Central memory CD8-positive, alpha-beta T cell (primary cell): ENCODE data around the gene BAHCC1.

ENCODE experiments used
- ATAC-seq: fragments of 150-1000 bp; cut with Tn5 transposase; replicated peaks from 2 replicates; pipeline ENCODE4 v1.10.0; 2022; ENCODE audit warnings: mild to moderate bottlenecking, moderate FRiP score, moderate number of reproducible peaks; ENCODE audit not compliant: poor library complexity, severe bottlenecking; ENCODE audit errors: extremely low read depth
- DNase-seq, 2 donors: peaks; one replicate each; pipeline ENCODE4 v3.0.0; 2021; ENCODE audit warnings: low spot score in 2 of 2
- H3K27ac Mint-ChIP-seq: one replicate; pipeline ENCODE4 v1.8.0; 2022; ENCODE audit warnings: low read depth, mild to moderate bottlenecking, moderate library complexity, mixed read lengths
- H3K27me3 Mint-ChIP-seq: one replicate; pipeline ENCODE4 v1.8.0; 2022; ENCODE audit warnings: mixed read lengths
- H3K36me3 Mint-ChIP-seq: one replicate; pipeline ENCODE4 v1.8.0; 2022; ENCODE audit warnings: mild to moderate bottlenecking, moderate library complexity, mixed read lengths; ENCODE audit not compliant: insufficient read depth
- H3K4me1 Mint-ChIP-seq: one replicate; pipeline ENCODE4 v1.8.0; 2022; ENCODE audit warnings: mixed read lengths
- H3K4me3 Mint-ChIP-seq: one replicate; pipeline ENCODE4 v1.8.0; 2022; ENCODE audit warnings: mild to moderate bottlenecking, moderate library complexity, mixed read lengths
- H3K9me3 Mint-ChIP-seq: one replicate; pipeline ENCODE4 v1.8.0; 2022; ENCODE audit warnings: mixed read lengths

BAHCC1 gene

DNA sequence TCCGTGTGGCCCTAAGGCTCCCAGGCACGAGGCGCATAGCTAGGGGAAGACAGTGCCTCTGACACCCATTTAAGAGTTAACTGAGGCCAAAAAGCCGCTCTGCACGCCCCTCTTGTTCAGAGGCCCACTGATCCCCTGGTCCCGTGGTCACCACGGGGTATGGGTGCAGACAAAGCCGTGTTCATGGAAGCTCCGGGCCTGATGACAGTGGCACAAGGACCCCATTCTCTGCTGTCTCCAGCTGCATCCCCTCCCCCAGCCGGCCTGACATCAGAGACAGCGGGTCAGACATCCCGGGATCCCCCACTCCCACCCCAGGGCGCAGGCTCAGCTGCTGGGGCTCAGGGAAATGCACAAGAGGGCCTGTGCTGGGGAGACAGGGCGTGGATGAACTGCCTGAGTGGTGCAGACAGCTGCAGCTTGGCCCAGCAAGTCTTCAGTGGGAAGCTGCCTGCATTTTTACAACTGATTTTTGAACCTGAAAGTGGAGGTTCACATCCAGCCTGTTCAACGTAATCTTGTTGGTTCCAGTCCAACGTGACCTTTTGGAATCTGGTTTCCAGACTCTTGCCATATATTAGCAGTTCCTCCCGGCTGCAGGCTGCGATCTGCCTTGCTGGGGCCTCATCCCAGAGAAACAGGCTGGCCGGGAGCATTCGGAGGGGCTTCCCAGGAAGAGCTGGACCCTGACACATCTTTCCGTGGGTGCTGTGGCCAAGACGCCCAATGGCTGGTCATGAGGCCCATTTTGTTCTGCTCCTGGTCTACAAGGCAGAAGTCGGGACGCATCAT is 9.7 kb upstream of the BAHCC1 start:
- H3K36me3 Mint-ChIP-seq, result peaks cover 1% of the 10 kb centered on the region
- H3K27ac Mint-ChIP-seq, result no peak overlapping the region
- H3K4me1 Mint-ChIP-seq, result peaks cover 5% of the 10 kb centered on the region
- H3K4me3 Mint-ChIP-seq, result peak overlapping the region; percentile 56
- DNase-seq (no peak), ATAC-seq (no peak)
- H3K27me3 Mint-ChIP-seq, result peaks cover 63% of the 10 kb centered on the region
- no peaks in the 10 kb centered on the region for H3K9me3 Mint-ChIP-seq

DNA sequence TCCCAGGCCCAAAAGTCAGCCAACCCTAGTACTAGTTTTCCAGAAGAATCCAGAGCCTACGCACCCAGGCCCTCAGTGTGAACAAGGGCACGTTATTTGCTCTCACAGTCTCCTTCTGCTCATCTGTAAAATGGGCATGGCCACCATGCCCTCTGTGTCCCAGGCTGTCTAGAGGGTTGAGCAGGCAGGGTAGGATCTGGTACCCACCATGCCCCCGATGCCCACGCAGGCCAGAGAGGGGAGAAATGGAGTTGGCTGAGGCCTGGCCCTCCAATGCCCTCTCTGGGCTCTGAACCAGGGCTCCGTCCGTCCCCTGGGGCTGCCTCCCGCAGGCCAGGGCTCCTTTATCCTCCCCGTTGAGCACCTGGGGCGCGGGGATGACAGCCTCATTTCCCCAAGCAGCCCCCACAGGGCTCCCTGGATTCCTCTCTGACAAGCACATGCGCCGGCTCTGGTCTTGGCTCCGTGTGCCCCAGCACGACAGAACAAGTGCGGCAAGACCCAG is 9.1 kb upstream of the BAHCC1 start:
- H3K9me3 Mint-ChIP-seq, result no peaks in the 10 kb centered on the region
- ATAC-seq (no peak), DNase-seq (no peak)
- H3K27ac Mint-ChIP-seq, result no peak overlapping the region
- peak overlapping the region; percentile 56 for H3K4me3 Mint-ChIP-seq
- peaks cover 64% of the 10 kb centered on the region for H3K27me3 Mint-ChIP-seq
- H3K36me3 Mint-ChIP-seq, result peaks cover 1% of the 10 kb centered on the region
- peaks cover 5% of the 10 kb centered on the region for H3K4me1 Mint-ChIP-seq

DNA sequence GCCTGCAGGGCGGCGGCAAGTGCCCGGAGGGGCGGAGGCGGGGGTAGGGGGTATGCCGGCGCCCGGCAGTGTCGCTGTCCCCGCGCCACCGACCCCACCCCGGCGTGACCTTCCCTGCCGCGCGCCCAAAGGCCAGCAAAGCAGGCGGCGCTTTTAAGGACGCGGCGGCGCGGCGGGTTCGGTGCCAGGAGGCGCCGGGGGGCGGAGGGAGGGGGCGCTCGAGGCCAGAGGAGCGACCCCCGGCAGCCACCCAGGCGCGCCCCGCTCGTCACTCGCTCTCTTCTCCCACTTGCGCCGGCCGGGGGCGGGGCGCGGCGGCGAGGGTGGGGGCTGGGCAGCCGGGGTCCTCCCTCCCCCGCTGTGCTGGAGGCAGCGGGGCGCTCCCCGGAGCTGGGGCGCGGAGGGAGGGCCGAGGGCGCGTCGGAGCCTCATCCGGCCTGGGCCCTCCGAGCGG is 8.6 kb upstream of the BAHCC1 start:
- Mint-ChIP-seq H3K9me3 (no peaks in the 10 kb centered on the region), H3K4me3 (peak overlapping the region; percentile 56), H3K27ac (no peak overlapping the region), H3K36me3 (peaks cover 1% of the 10 kb centered on the region), H3K27me3 (peaks cover 64% of the 10 kb centered on the region), H3K4me1 (peaks cover 5% of the 10 kb centered on the region)
- peak; percentile 38 for ATAC-seq
- DNase-seq, result no peak

DNA sequence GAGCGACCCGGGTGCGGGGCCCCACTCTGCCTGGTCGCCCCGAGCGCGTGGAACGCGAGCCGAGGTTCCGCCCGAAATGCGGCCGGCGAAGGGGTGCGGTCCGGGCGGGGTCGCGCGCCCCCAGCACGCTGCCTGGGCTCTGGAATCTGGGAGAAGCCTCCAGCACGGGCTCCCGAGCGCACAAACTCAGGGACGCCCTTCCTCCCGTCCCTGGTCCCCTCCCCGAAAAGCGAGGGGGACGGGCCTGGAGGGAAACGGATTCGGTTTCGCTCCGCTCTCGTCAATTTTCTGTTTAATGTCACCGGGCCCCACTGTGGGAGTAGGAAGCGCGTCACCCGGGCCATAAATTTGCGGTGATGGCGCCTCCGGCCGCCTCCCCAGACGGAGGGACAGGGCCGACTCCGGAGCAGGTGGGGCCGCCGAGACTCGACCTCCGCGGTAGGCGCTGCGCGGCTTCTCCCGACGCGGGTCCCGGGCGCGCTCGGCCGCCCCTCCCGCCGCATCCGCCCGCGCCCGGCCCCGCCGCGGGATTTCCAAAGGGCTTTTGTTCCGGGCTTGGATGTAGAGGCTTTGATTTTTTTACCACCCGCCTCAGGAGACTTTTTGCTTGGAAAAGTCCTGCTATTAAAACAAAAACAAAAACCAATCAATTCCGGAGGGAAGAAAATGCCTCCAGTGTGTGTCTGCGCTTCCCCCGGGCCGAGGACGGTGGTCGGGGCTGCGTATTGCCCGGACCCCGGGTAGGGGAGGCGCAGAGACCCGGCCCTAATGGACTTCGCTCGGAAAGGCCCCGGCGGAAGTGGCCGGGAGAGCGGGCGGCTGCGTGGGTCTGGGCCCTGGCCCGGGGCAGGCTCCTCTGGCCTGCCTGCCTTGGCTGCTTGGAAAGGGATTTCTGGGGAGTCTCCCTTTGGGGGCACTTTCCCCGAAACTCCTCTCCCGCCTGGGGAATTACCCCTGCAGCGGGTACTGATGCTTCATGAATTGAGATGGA is 7.9 kb upstream of the BAHCC1 start:
- H3K4me1 Mint-ChIP-seq, result peaks cover under 1% of the 10 kb centered on the region
- no peak overlapping the region for H3K27ac Mint-ChIP-seq
- no peak for DNase-seq
- H3K4me3 Mint-ChIP-seq, result peak overlapping the region; percentile 41
- peak; percentile 42 for ATAC-seq
- no peaks in the 10 kb centered on the region for H3K9me3 Mint-ChIP-seq
- peaks cover 65% of the 10 kb centered on the region for H3K27me3 Mint-ChIP-seq
- H3K36me3 Mint-ChIP-seq, result peaks cover 5% of the 10 kb centered on the region

DNA sequence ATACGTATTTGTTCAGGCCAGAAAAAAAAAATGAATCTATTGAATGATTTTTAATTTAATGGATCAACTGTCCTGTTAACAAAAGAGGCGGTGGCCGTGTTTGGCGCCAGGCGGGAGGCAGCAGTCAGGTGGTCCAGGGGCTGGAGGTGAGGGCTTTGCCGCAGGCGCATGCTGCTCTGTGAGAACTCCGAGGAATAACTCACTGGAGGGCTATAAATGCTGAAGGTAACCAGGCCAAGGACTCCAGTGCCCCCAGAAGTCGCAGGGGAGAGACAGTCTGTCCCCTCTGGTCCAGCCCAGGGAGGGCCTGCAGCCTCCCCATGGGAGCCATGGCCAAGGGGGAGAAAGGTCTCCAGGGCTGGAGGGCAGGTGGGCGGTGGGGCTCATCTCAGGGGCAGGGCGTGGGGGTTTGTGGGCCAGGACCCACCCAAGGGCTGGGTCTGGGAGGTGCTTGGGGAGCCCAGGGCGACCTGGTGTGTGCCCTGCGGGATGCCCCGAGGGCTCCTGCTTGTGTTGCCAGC is 7.1 kb upstream of the BAHCC1 start:
- Mint-ChIP-seq H3K9me3 (no peaks in the 10 kb centered on the region), H3K36me3 (peaks cover 5% of the 10 kb centered on the region), H3K27ac (no peak overlapping the region), H3K4me3 (no peak overlapping the region), H3K4me1 (no peaks in the 10 kb centered on the region), H3K27me3 (peaks cover 67% of the 10 kb centered on the region)
- ATAC-seq, result no peak
- no peak for DNase-seq

DNA sequence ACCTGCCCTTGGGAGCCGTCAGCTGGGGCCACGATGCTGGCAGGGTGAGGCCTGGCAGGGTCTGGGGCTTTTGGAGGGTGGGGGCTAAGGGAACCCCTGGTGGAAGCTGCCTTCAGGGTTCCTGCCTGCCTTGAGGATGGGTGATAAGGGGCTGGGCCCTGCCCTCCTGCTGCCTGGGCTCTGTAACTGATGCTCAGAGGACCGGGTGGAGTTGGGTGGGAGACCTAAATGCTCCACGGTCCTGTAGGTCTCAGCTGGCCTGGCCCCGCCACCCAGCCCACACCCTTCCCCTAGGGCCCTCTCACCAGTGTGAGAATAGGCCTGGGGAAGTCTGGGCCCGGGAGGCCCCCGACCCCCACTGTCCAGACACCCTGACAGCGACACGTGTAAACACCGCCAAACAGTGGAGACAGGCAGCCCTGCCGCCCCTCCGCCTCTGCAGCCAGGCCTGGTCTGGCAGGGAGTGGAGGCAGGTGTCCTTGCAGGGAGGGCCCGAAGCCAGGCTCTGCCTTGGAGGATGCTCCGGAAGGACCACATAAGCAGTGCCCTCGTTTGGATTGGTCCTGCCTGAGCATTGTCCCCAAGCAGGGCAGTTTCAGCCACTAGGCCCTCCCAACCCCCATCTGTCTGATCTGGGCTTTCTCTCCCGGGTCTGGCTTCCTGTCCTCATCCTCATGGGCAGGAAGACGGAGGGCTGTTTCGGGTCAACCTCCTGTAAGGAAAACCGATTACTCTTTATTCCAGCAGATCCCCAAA is 6.5 kb upstream of the BAHCC1 start:
- no peak for ATAC-seq
- H3K4me1 Mint-ChIP-seq, result no peaks in the 10 kb centered on the region
- no peak for DNase-seq
- H3K9me3 Mint-ChIP-seq, result no peaks in the 10 kb centered on the region
- H3K27me3 Mint-ChIP-seq, result peaks cover 68% of the 10 kb centered on the region
- H3K36me3 Mint-ChIP-seq, result peaks cover 5% of the 10 kb centered on the region
- no peak overlapping the region for H3K27ac Mint-ChIP-seq
- no peak overlapping the region for H3K4me3 Mint-ChIP-seq

DNA sequence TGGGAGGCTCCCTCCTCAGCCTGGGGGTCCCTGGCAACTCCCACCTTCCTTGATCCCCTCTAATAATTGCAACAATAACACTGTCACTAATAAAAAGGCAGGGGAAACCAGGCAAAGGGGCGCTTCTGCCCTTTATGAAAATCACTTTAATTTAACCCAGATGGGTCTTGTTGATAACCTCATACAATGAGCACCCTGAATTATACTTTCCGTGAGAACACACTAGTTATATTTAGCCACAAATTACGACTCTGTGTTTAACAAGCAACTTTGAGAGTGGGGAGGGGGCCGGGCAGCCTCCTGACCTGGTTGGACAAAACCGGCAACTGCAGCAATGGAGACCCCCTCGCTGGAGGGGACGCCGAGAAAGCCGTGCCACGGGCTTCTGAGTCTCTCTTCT is 5.7 kb upstream of the BAHCC1 start:
- DNase-seq, result no peak

DNA sequence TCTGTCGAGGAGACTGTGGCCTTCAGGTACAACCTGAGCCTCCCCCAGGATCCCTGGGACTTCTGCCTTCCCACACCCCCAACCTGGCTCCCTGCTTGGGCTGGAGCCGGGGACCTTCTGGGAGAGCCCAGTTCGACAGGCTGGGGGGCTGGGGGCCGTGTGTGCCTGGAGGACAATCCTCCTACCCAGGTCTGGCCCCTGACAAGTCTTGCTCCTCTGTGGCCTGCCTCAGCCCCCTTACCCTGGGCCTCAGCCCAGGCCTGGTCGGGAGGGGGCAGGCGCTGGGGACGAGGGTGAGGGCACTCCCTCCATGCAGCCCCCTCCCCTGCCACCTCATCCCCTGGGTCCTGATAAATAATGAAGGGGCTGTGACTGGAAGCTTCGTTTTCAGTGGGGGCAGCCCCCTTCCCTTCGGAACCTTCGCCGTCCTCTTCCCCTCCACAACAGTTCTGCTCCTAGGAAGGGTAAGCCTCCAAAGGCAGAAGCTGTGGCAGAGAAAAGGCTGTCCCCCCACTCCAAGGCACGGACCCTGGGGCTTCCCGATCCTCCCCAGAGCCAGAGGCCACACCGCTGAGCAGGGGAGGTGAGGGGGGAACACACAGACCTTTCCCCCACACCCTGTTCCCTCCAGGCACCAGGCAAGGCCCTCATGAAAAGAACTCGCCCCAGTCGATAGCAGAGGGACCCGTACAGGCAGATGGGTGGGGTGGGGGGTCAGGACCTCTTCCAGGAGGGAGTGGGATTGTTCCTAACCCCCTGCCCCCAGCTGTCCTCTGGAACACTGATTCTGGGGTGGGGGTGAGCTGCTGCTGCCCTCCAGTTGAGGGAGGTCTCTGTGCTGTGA is 5.0 kb upstream of the BAHCC1 start:
- Mint-ChIP-seq H3K27ac (no peak overlapping the region), H3K9me3 (no peaks in the 10 kb centered on the region), H3K4me3 (no peak overlapping the region), H3K4me1 (peaks cover 12% of the 10 kb centered on the region), H3K36me3 (peaks cover 17% of the 10 kb centered on the region), H3K27me3 (peaks cover 73% of the 10 kb centered on the region)
- DNase-seq (no peak), ATAC-seq (no peak)

More for the DNA sequence above, 5.7 kb upstream of the BAHCC1 start:
- H3K4me3 Mint-ChIP-seq, result no peak overlapping the region
- no peak for ATAC-seq
- H3K4me1 Mint-ChIP-seq, result peaks cover 8% of the 10 kb centered on the region
- no peaks in the 10 kb centered on the region for H3K9me3 Mint-ChIP-seq
- H3K27me3 Mint-ChIP-seq, result peaks cover 73% of the 10 kb centered on the region
- H3K36me3 Mint-ChIP-seq, result peaks cover 11% of the 10 kb centered on the region
- no peak overlapping the region for H3K27ac Mint-ChIP-seq

DNA sequence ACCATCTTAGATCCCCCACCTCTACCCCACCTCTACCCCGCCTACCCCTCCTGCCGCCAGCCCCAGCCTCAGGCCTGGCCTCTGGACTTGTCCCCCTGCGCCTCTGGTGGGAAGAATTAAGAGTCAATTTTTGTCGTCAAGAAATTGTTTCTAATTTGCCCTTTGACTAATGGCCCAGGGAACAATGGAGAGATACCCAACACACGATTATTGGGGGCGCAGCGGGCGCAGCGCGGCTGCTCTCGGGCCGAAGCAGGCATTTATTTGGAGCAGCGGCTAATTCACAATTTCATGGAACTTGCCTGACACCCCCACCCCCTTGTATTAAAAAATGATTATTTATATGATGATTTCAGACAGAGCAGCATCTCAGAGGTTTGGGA is 4.4 kb upstream of the BAHCC1 start:
- no peak for ATAC-seq
- Mint-ChIP-seq H3K9me3 (no peaks in the 10 kb centered on the region), H3K27me3 (peaks cover 71% of the 10 kb centered on the region), H3K27ac (no peak overlapping the region), H3K4me3 (no peak overlapping the region), H3K36me3 (peaks cover 18% of the 10 kb centered on the region), H3K4me1 (peaks cover 13% of the 10 kb centered on the region)
- no peak for DNase-seq

DNA sequence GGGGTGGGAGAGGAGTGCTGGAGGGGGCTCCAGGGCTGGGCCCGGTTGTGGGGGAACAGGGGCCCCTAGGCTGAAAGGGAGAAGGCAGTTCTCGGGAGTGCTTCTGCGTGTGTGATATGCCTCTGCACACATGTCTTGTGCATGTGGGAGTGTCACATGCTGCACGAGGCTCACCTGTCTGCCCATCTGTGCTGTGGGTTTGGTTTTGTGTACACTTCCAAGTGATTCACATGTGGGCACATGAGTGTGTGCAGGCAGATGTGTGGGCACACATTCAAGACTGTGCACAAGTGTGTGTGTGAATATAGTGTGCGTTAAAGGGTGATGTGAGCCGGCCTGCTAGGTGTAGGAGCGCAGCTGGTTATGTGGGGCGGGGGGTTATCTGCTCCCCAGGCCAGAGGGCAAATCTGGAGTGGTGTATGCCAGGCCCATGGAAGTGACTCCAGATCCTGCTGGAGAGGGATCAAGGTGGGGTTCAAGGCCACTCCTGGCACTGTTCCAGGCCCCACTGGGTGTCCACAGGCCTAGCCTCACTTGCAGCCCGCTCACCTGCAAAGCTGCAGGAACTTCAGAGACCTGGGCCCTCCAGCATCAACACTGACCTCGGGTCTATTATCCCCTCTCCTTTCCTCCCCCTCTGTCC is 3.8 kb upstream of the BAHCC1 start:
- Mint-ChIP-seq H3K36me3 (peaks cover 18% of the 10 kb centered on the region), H3K27me3 (peaks cover 66% of the 10 kb centered on the region), H3K27ac (no peak overlapping the region), H3K4me1 (peaks cover 13% of the 10 kb centered on the region), H3K9me3 (no peaks in the 10 kb centered on the region), H3K4me3 (no peak overlapping the region)
- DNase-seq, result no peak
- no peak for ATAC-seq
